ENCODE measurements around the gene POMP. TPM values are rescaled to one million over a fixed set of nuclear protein-coding genes. Genes with fewer than 3 reads are reported as not detected.

Gene POMP
- polyA plus RNA-seq, 3 donors = 31.3 to 153 (median 145) TPM

DNA sequence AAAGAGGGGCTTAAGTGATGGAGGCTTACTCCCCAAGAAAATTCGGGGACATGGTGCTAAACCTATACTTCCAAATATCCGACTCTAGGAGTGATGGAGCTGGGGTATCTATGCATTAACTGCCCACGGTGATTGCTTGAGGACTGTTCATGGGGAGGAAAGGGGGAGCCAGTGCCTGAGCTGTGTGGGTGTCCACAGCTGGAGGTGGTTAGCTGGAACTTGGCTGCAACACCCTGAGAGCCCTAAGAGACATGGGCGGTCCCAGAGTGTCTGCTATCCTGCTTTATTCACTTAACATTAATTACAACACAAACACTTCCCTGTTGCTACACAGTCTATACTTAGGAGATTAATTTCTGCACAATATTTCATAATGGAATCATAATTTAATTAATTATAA, 28.1 kb upstream of the POMP start:
- Histone ChIP-seq H2AFZ (ENCODE audit: insufficient read depth, low read depth, low read length, poor library complexity, severe bottlenecking) (no peak overlapping the region), H3K27ac (ENCODE audit: low read depth in 1 of 2, low read length in 2 of 2) (no peak overlapping the region), H3K9me3 (replicated peaks in 1 of 2; ENCODE audit: control insufficient read depth in 1 of 2, insufficient read depth in 1 of 2, low read length in 2 of 2) (no peaks in the 10 kb centered on the region), H3K4me3 (replicated peaks in 1 of 3; ENCODE audit: low read depth in 2 of 3, low read length in 3 of 3) (no peak overlapping the region), H3K36me3 (replicated peaks in 1 of 2; ENCODE audit: control insufficient read depth in 1 of 2, insufficient read depth in 2 of 2, low read length in 2 of 2) (no peaks in the 10 kb centered on the region), H3K27me3 (ENCODE audit: control insufficient read depth in 2 of 2, insufficient read depth in 2 of 2, low read length in 2 of 2) (peaks cover 0 to 4% of the 10 kb centered on the region in 2 donors), H3K9ac (ENCODE audit: insufficient read depth, low read length, poor library complexity, severe bottlenecking) (no peak overlapping the region), H3K79me2 (ENCODE audit: insufficient read depth, low read length) (no peaks in the 10 kb centered on the region), H4K20me1 (ENCODE audit: insufficient read depth, low read length) (no peaks in the 10 kb centered on the region), H3K4me2 (replicated peaks; ENCODE audit: extremely low read depth, low read length, poor library complexity, severe bottlenecking) (no peak overlapping the region), H3K4me1 (ENCODE audit: control insufficient read depth in 1 of 2, insufficient read depth in 2 of 2, low read length in 2 of 2) (peaks cover 13 to 22% of the 10 kb centered on the region in 2 donors)
- no peak for DNase-seq
- H3K4me1 Mint-ChIP-seq = peaks cover 26% of the 10 kb centered on the region
- H3K4me3 Mint-ChIP-seq = no peak overlapping the region
- no peak overlapping the region for H3K27ac Mint-ChIP-seq
- intact Hi-C loops (cut with micrococcal nuclease) = loop anchor here (5.0 to 10.0 kb wide), 2 partner anchors 44 to 236 kb away; no protein-coding TSS in a partner anchor
- no peaks in the 10 kb centered on the region for H3K9me3 Mint-ChIP-seq
- TF ChIP-seq, protein P1, sequence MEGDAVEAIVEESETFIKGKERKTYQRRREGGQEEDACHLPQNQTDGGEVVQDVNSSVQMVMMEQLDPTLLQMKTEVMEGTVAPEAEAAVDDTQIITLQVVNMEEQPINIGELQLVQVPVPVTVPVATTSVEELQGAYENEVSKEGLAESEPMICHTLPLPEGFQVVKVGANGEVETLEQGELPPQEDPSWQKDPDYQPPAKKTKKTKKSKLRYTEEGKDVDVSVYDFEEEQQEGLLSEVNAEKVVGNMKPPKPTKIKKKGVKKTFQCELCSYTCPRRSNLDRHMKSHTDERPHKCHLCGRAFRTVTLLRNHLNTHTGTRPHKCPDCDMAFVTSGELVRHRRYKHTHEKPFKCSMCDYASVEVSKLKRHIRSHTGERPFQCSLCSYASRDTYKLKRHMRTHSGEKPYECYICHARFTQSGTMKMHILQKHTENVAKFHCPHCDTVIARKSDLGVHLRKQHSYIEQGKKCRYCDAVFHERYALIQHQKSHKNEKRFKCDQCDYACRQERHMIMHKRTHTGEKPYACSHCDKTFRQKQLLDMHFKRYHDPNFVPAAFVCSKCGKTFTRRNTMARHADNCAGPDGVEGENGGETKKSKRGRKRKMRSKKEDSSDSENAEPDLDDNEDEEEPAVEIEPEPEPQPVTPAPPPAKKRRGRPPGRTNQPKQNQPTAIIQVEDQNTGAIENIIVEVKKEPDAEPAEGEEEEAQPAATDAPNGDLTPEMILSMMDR (IDR thresholded peaks at IDR 0.05) = no peak
- H3K27me3 Mint-ChIP-seq (ENCODE audit: low read depth in 3 of 3) = peaks cover 8 to 12% (median 11%) of the 10 kb centered on the region in 3 donors
- 100% methylated on average over 1 of the region's 4 CpGs for WGBS (ENCODE audit: insufficient coverage)
- H3K36me3 Mint-ChIP-seq = no peaks in the 10 kb centered on the region

- Mint-ChIP-seq H3K36me3 (no peaks in the 10 kb centered on the region), H3K9me3 (no peaks in the 10 kb centered on the region), H3K27me3 (ENCODE audit: low read depth in 3 of 3) (peaks cover 11 to 12% (median 11%) of the 10 kb centered on the region in 3 donors), H3K4me3 (no peak overlapping the region), H3K4me1 (peaks cover 30% of the 10 kb centered on the region), H3K27ac (no peak overlapping the region)
- intact Hi-C loops (cut with micrococcal nuclease) = loop anchor here (5.0 to 10.0 kb wide), 2 partner anchors 44 to 237 kb away; no protein-coding TSS in a partner anchor
- no CpG with 5 or more reads among the region's 1 CpG for WGBS (ENCODE audit: insufficient coverage)
- H3K4me1 ChIP-seq (ENCODE audit: control insufficient read depth in 1 of 2, insufficient read depth in 2 of 2, low read length in 2 of 2) = peaks cover 16 to 26% of the 10 kb centered on the region in 2 donors
- no peak overlapping the region for H3K9ac ChIP-seq (ENCODE audit: insufficient read depth, low read length, poor library complexity, severe bottlenecking)
- no peak overlapping the region for H3K27ac ChIP-seq (ENCODE audit: low read depth in 1 of 2, low read length in 2 of 2)
- H3K27me3 ChIP-seq (ENCODE audit: control insufficient read depth in 2 of 2, insufficient read depth in 2 of 2, low read length in 2 of 2) = peaks cover 4 to 6% of the 10 kb centered on the region in 2 donors
- no peak overlapping the region for H3K4me3 ChIP-seq (replicated peaks in 1 of 3; ENCODE audit: low read depth in 2 of 3, low read length in 3 of 3)
- no peak for DNase-seq
- H3K79me2 ChIP-seq (ENCODE audit: insufficient read depth, low read length) = no peaks in the 10 kb centered on the region
- no peaks in the 10 kb centered on the region for H3K36me3 ChIP-seq (replicated peaks in 1 of 2; ENCODE audit: control insufficient read depth in 1 of 2, insufficient read depth in 2 of 2, low read length in 2 of 2)
- no peak overlapping the region for H3K4me2 ChIP-seq (replicated peaks; ENCODE audit: extremely low read depth, low read length, poor library complexity, severe bottlenecking)
- H4K20me1 ChIP-seq (ENCODE audit: insufficient read depth, low read length) = no peaks in the 10 kb centered on the region
- TF ChIP-seq, protein P1 (IDR thresholded peaks at IDR 0.05) = no peak
- no peaks in the 10 kb centered on the region for H3K9me3 ChIP-seq (replicated peaks in 1 of 2; ENCODE audit: control insufficient read depth in 1 of 2, insufficient read depth in 1 of 2, low read length in 2 of 2)
- H2AFZ ChIP-seq (ENCODE audit: insufficient read depth, low read depth, low read length, poor library complexity, severe bottlenecking) = no peak overlapping the region
Measured at GRCh38 chr13:28631801-28632200, 27.1 kb upstream of the POMP start.
